ENCODE results near the gene CHADL.
"Not testable (repeated sequence)": the region's sequence is repeated elsewhere in the genome, so short reads cannot be mapped to it uniquely, and the experiment has no call there.

CHADL gene

GRCh38 chr22:41240377-41241132, at the start of gene CHADL:
TSS of gene CHADL (minus strand) at chr22:41240931. CDS start at chr22:41240881, 50 bp downstream.
- no peak for DNase-seq (ENCODE audit: low spot score)

- DNase-seq (ENCODE audit: low spot score) = no peak
Observed at GRCh38 chr22:41289671-41290070, 48.9 kb upstream of the CHADL start.

- peak; percentile 79 for DNase-seq (ENCODE audit: low spot score)
Observed at GRCh38 chr22:41288245-41288946, 47.7 kb upstream of the CHADL start.

- no peak for DNase-seq (ENCODE audit: low spot score)
Observed at GRCh38 chr22:41286639-41287091, 45.9 kb upstream of the CHADL start.

GRCh38 chr22:41285820-41286638, 45.3 kb upstream of the CHADL start, which contains the start of gene RANGAP1:
TSS of gene RANGAP1 (minus strand) at chr22:41286187. CDS start at chr22:41281044, 5,143 bp downstream.
- DNase-seq (ENCODE audit: low spot score) = peak; percentile 98

- DNase-seq (ENCODE audit: low spot score) = peak; percentile 92
Observed at GRCh38 chr22:41285441-41285819, 44.7 kb upstream of the CHADL start.

GRCh38 chr22:41284465-41284864, 43.7 kb upstream of the CHADL start:
- DNase-seq (ENCODE audit: low spot score) = no peak

- no peak for DNase-seq (ENCODE audit: low spot score)
Observed at GRCh38 chr22:41280854-41281253, 40.1 kb upstream of the CHADL start.

- no peak for DNase-seq (ENCODE audit: low spot score)
Observed at GRCh38 chr22:41280065-41280464, 39.3 kb upstream of the CHADL start.

- no peak for DNase-seq (ENCODE audit: low spot score)
Observed at GRCh38 chr22:41274856-41275255, 34.1 kb upstream of the CHADL start.

- DNase-seq (ENCODE audit: low spot score) = no peak
Observed at GRCh38 chr22:41273128-41273527, 32.4 kb upstream of the CHADL start.

GRCh38 chr22:41271787-41272186, 31.1 kb upstream of the CHADL start:
- no peak for DNase-seq (ENCODE audit: low spot score)

GRCh38 chr22:41267958-41268357, 27.2 kb upstream of the CHADL start:
- DNase-seq (ENCODE audit: low spot score) = no peak

GRCh38 chr22:41264408-41264941, 23.7 kb upstream of the CHADL start:
- DNase-seq (ENCODE audit: low spot score) = no peak

- DNase-seq (ENCODE audit: low spot score) = no peak
Observed at GRCh38 chr22:41263704-41264103, 23.0 kb upstream of the CHADL start.

GRCh38 chr22:41262250-41262765, 21.6 kb upstream of the CHADL start:
- DNase-seq (ENCODE audit: low spot score) = no peak

GRCh38 chr22:41261541-41262249, 21.0 kb upstream of the CHADL start:
- DNase-seq (ENCODE audit: low spot score) = no peak

- no peak for DNase-seq (ENCODE audit: low spot score)
Observed at GRCh38 chr22:41260871-41261270, 20.1 kb upstream of the CHADL start.

- DNase-seq (ENCODE audit: low spot score) = not testable (repeated sequence)
Observed at GRCh38 chr22:41259756-41260155, 19.0 kb upstream of the CHADL start.

- no peak for DNase-seq (ENCODE audit: low spot score)
Observed at GRCh38 chr22:41257696-41258095, 17.0 kb upstream of the CHADL start.

Measured in hepatic stellate cell (primary cell).